ENCODE results near the gene UQCRHL. TPM values are rescaled to one million over a fixed set of nuclear protein-coding genes. Genes with fewer than 3 reads are reported as not detected.

Gene UQCRHL
- total and polyA plus RNA-seq, 8 donors, result 1.2 to 3.2 (median 2.2) TPM

GRCh38 chr1:15826810-15827507 is 19.5 kb upstream of the UQCRHL start:
- no peak for TF ChIP-seq CTCF (IDR thresholded peaks at IDR 0.05)
- Histone ChIP-seq H3K27ac (no peak overlapping the region), H3K4me1 (peaks cover 0 to 23% of the 10 kb centered on the region in 2 donors), H3K27me3 (no peaks in the 10 kb centered on the region), H3K36me3 (no peaks in the 10 kb centered on the region), H3K4me3 (no peak overlapping the region), H3K9me3 (no peaks in the 10 kb centered on the region)
- intact Hi-C loops (cut with DNase I), result no loop called here
- ATAC-seq (no peak), DNase-seq (no peak)

- no peak for DNase-seq
- ATAC-seq, result peak; percentile 42
- peaks cover 0 to 20% of the 10 kb centered on the region in 2 donors for H3K4me1 ChIP-seq
- intact Hi-C loops (cut with DNase I), result no loop called here
- H3K27ac ChIP-seq, result no peak overlapping the region
- H3K9me3 ChIP-seq, result no peaks in the 10 kb centered on the region
- no peak overlapping the region for H3K4me3 ChIP-seq
- TF ChIP-seq CTCF (IDR thresholded peaks at IDR 0.05), result no peak
- H3K36me3 ChIP-seq, result no peaks in the 10 kb centered on the region
- no peaks in the 10 kb centered on the region for H3K27me3 ChIP-seq
These were observed 18.4 kb upstream of the UQCRHL start for GRCh38 chr1:15825800-15826199.

GRCh38 chr1:15820478-15820877 is 13.0 kb upstream of the UQCRHL start:
- Histone ChIP-seq H3K27ac (no peak overlapping the region), H3K9me3 (no peaks in the 10 kb centered on the region), H3K4me1 (peaks cover 0 to 5% of the 10 kb centered on the region in 2 donors), H3K4me3 (no peak overlapping the region), H3K27me3 (no peaks in the 10 kb centered on the region), H3K36me3 (no peaks in the 10 kb centered on the region)
- intact Hi-C loops (cut with DNase I), result no loop called here
- DNase-seq (no peak), ATAC-seq (no peak)
- no peak for TF ChIP-seq CTCF (IDR thresholded peaks at IDR 0.05)

- intact Hi-C loops (cut with DNase I), result loop anchor here in 1 of 2 donors (5.0 kb wide), 1 partner anchor 176 kb away; no protein-coding TSS in a partner anchor
- DNase-seq (no peak), ATAC-seq (no peak)
These were observed 9.2 kb upstream of the UQCRHL start for GRCh38 chr1:15816674-15817073.

GRCh38 chr1:15810073-15810472 is 2.6 kb upstream of the UQCRHL start:
- Histone ChIP-seq H3K4me3 (no peak overlapping the region), H3K27ac (no peak overlapping the region), H3K9me3 (no peaks in the 10 kb centered on the region), H3K27me3 (no peaks in the 10 kb centered on the region), H3K36me3 (no peaks in the 10 kb centered on the region), H3K4me1 (no peaks in the 10 kb centered on the region)
- no peak for TF ChIP-seq CTCF (IDR thresholded peaks at IDR 0.05)
- intact Hi-C loops (cut with DNase I), result no loop called here
- DNase-seq, result no peak
- ATAC-seq, result no peak

More at GRCh38 chr1:15816674-15817073, 9.2 kb upstream of the UQCRHL start:
- Histone ChIP-seq H3K27me3 (no peaks in the 10 kb centered on the region), H3K4me3 (no peak overlapping the region), H3K9me3 (no peaks in the 10 kb centered on the region), H3K27ac (no peak overlapping the region), H3K4me1 (peaks cover 0 to 7% of the 10 kb centered on the region in 2 donors), H3K36me3 (no peaks in the 10 kb centered on the region)
- TF ChIP-seq CTCF (IDR thresholded peaks at IDR 0.05), result no peak
